Adrenal gland (tissue), 12 donors: ENCODE data around the gene ZNF672. TPM values are rescaled to one million over a fixed set of nuclear protein-coding genes. Genes with fewer than 3 reads are reported as not detected.

Experiments
- DNase-seq, 7 donors: peaks; one replicate each; pipeline ENCODE4 v3.0.0-alpha.2; 2019 to 2020
- H3K27ac ChIP-seq, 5 donors: fragments of 200-600 bp; sonication (generic) in 4 of 5; 1 replicate in 3 of 5; 2 replicates in 2 of 5; pipeline versions ENCODE4 v1.5.1 to v1.8.0; 2016 to 2020; ENCODE audit warnings: mild to moderate bottlenecking in 1 of 5
- H3K27me3 ChIP-seq: fragments of 200-600 bp; 2 replicates; pipeline ENCODE4 v1.8.0; 2021
- H3K36me3 ChIP-seq, 2 donors: fragments of 200-600 bp; replicated peaks in 1 of 2; 1 replicate in 1 of 2; 2 replicates in 1 of 2; pipeline versions ENCODE4 v1.5.1 to v1.8.0; 2018 to 2022
- H3K4me1 ChIP-seq, 2 donors: fragments of 200-600 bp; replicated peaks in 1 of 2; 1 replicate in 1 of 2; 2 replicates in 1 of 2; pipeline versions ENCODE4 v1.5.1 to v1.8.0; 2018 to 2021
- H3K4me3 ChIP-seq, 4 donors: fragments of 200-600 bp; sonication (generic) in 3 of 4; one replicate each; pipeline ENCODE4 v1.5.1; 2016 to 2018
- H3K9me3 ChIP-seq, 3 donors: fragments of 200-600 bp; sonication (generic) in 1 of 3; replicated peaks in 1 of 3; 1 replicate in 2 of 3; 2 replicates in 1 of 3; pipeline versions ENCODE4 v1.5.1 to v1.8.0; 2016 to 2021
- CTCF ChIP-seq, 6 experiments: fragments of 450-650 bp in 4 of 6; fragments of 200-600 bp in 2 of 6; sonication (generic) in 1 of 6; IDR thresholded peaks; 1 replicate in 5 of 6; 2 replicates in 1 of 6; pipeline versions ENCODE4 v1.5.1 to v1.8.0; 2016 to 2021; ENCODE audit warnings: antibody characterized with exemption in 6 of 6, mild to moderate bottlenecking in 2 of 6, moderate library complexity in 1 of 6
- POLR2A ChIP-seq, 2 donors: fragments of 450-650 bp; IDR thresholded peaks; one replicate each; pipeline ENCODE4 v1.6.1; 2017; ENCODE audit warnings: antibody characterized with exemption in 2 of 2, mild to moderate bottlenecking in 2 of 2, moderate library complexity in 1 of 2
- WGBS, 4 donors: extraction: QIAGEN DNeasy Blood & Tissue Kit in 2 of 4; methylation state at CpG; one replicate each; pipeline versions ENCODE4 v1.1.5 to v1.1.7; 2013 to 2017; 5-methylcytosine and 5-hydroxymethylcytosine counted together
- intact Hi-C, 2 donors: fragments of 100-400 bp; cut with DNase I; formaldehyde crosslinking; loops; one replicate each; pipeline versions ENCODE4 v1.14.1 to v1.15.0; 2022 to 2023
- polyA plus RNA-seq, 3 donors: library from polyadenylated mRNA; stranded (reverse); fragments of 200-250 nt in 2 of 3; fragments of 350-450 nt in 1 of 3; fragmentation: Illumina TruSeq in 1 of 3; extraction: RNeasy Lipid Tissue Mini Kit (QIAGEN cat#74804) in 1 of 3; gene quantifications; one replicate each; pipeline ENCODE4 v1.2.3, GENCODE V29; 2013 to 2014
- total RNA-seq, 9 donors: library from RNA; depleted of rRNA in 4 of 9; stranded (reverse); fragments of >200 nt in 4 of 9; fragments of 120-200 nt in 1 of 9; fragmentation: NEBNext Ultra II Directional in 1 of 9; extraction: Animal tissue kit (Norgen Biotek cat#: 25700) in 1 of 9; gene quantifications; one replicate each; pipeline versions ENCODE4 v1.1.0 to v1.2.4, GENCODE V29; 2013 to 2023
- donor health status: healthy with polysubstance abuse.
- donor health status: Bipolar disorder and iron deficiency.
- donor health status: DM: yes; HTN: yes; CAD: no.
- donor health status: DM: no; HTN: no; CAD: no.
- donor health status: DM: no; HTN: no; CAD: no.
- donor health status: DM: yes; HTN: yes; CAD: no.

The ZNF672 gene
- total and polyA plus RNA-seq, 12 donors: 9.5 to 47.5 (median 29.3) TPM

GRCh38 chr1:248813546-248813945 is 24.5 kb upstream of the ZNF672 start:
- no peaks in the 10 kb centered on the region for H3K27me3 ChIP-seq
- H3K9me3 ChIP-seq: no peaks in the 10 kb centered on the region
- no peak overlapping the region for H3K4me3 ChIP-seq
- DNase-seq: peak in 1 of 7 donors; percentile 48
- intact Hi-C loops: no loop called here
- H3K4me1 ChIP-seq: peaks cover 0 to 15% of the 10 kb centered on the region in 2 donors
- peaks cover 0 to 56% of the 10 kb centered on the region in 2 donors for H3K36me3 ChIP-seq
- TF ChIP-seq POLR2A (IDR thresholded peaks at IDR 0.05): no peak
- TF ChIP-seq CTCF (IDR thresholded peaks at IDR 0.05): no peak
- WGBS, 4 donors: 92 to 97% (median 94%) methylated on average over 6 to 8 of the region's 8 CpGs
- no peak overlapping the region for H3K27ac ChIP-seq

GRCh38 chr1:248814351-248814750 is 23.7 kb upstream of the ZNF672 start:
- Histone ChIP-seq H3K4me1 (peaks cover 0 to 15% of the 10 kb centered on the region in 2 donors), H3K9me3 (no peaks in the 10 kb centered on the region), H3K27ac (no peak overlapping the region), H3K27me3 (no peaks in the 10 kb centered on the region), H3K4me3 (no peak overlapping the region), H3K36me3 (peaks cover 0 to 56% of the 10 kb centered on the region in 2 donors)
- WGBS, 4 donors: 94 to 95% (median 94%) methylated on average over 14 to 16 of the region's 16 CpGs
- DNase-seq: no peak
- intact Hi-C loops: no loop called here
- TF ChIP-seq CTCF (IDR thresholded peaks at IDR 0.05) (no peak), POLR2A (IDR thresholded peaks at IDR 0.05) (no peak)

- DNase-seq: no peak
- Histone ChIP-seq H3K36me3 (peaks cover 0 to 60% of the 10 kb centered on the region in 2 donors), H3K4me3 (no peak overlapping the region), H3K9me3 (no peaks in the 10 kb centered on the region), H3K27ac (no peak overlapping the region), H3K4me1 (peaks cover 0 to 15% of the 10 kb centered on the region in 2 donors), H3K27me3 (no peaks in the 10 kb centered on the region)
- TF ChIP-seq CTCF (IDR thresholded peaks at IDR 0.05) (no peak), POLR2A (IDR thresholded peaks at IDR 0.05) (no peak)
- intact Hi-C loops: no loop called here
- WGBS, 4 donors: 82 to 87% (median 85%) methylated on average over 10 of the region's 10 CpGs
Measured at GRCh38 chr1:248815407-248816034, 22.5 kb upstream of the ZNF672 start.

- WGBS, 4 donors: 83 to 93% (median 89%) methylated on average over 13 of the region's 13 CpGs
Measured at GRCh38 chr1:248816042-248816851, 21.8 kb upstream of the ZNF672 start.

More at GRCh38 chr1:248816042-248816851, 21.8 kb upstream of the ZNF672 start:
- Histone ChIP-seq H3K4me3 (no peak overlapping the region), H3K36me3 (peaks cover 0 to 62% of the 10 kb centered on the region in 2 donors), H3K9me3 (no peaks in the 10 kb centered on the region), H3K27ac (no peak overlapping the region), H3K27me3 (no peaks in the 10 kb centered on the region), H3K4me1 (peaks cover 4 to 14% of the 10 kb centered on the region in 2 donors)
- intact Hi-C loops: no loop called here
- no peak for TF ChIP-seq CTCF (IDR thresholded peaks at IDR 0.05)
- no peak for TF ChIP-seq POLR2A (IDR thresholded peaks at IDR 0.05)
- DNase-seq: no peak
